ENCODE measurements around the gene RAD51B. TPM values are rescaled to one million over a fixed set of nuclear protein-coding genes. Genes with fewer than 3 reads are reported as not detected.
A peak's percentile ranks its signal among the peaks of the same experiment; 100 is the strongest.

The RAD51B gene
- total and polyA plus RNA-seq, 8 donors = 10.8 to 18.3 (median 14.1) TPM

- Histone ChIP-seq H3K36me3 (no peaks in the 10 kb centered on the region), H3K27ac (no peak overlapping the region), H3K9me3 (peaks cover 0 to 7% of the 10 kb centered on the region in 2 donors), H3K4me1 (peaks cover 19 to 55% of the 10 kb centered on the region in 2 donors), H3K4me3 (no peak overlapping the region), H3K27me3 (no peaks in the 10 kb centered on the region)
- no peak for ATAC-seq
- DNase-seq = no peak
- no peak for TF ChIP-seq CTCF (IDR thresholded peaks at IDR 0.05)
- intact Hi-C loops (cut with DNase I) = no loop called here
Measured at GRCh38 chr14:68602507-68602906, 782.9 kb downstream of the RAD51B start.

GRCh38 chr14:68603533-68604360 lies 784.2 kb downstream of the RAD51B start:
- H3K27me3 ChIP-seq = no peaks in the 10 kb centered on the region
- H3K4me1 ChIP-seq = peaks cover 24 to 55% of the 10 kb centered on the region in 2 donors
- no peak for DNase-seq
- H3K36me3 ChIP-seq = no peaks in the 10 kb centered on the region
- intact Hi-C loops (cut with DNase I) = no loop called here
- no peak overlapping the region for H3K27ac ChIP-seq
- peaks cover 0 to 7% of the 10 kb centered on the region in 2 donors for H3K9me3 ChIP-seq
- ATAC-seq = peak; percentile 49
- no peak overlapping the region for H3K4me3 ChIP-seq
- TF ChIP-seq CTCF (IDR thresholded peaks at IDR 0.05) = no peak

- peaks cover 19 to 55% of the 10 kb centered on the region in 2 donors for H3K4me1 ChIP-seq
- no peak overlapping the region for H3K4me3 ChIP-seq
- H3K9me3 ChIP-seq = peaks cover 0 to 7% of the 10 kb centered on the region in 2 donors
- H3K27ac ChIP-seq = no peak overlapping the region
- intact Hi-C loops (cut with DNase I) = no loop called here
- no peaks in the 10 kb centered on the region for H3K27me3 ChIP-seq
- DNase-seq (no peak), ATAC-seq (no peak)
- TF ChIP-seq CTCF (IDR thresholded peaks at IDR 0.05) = no peak
- H3K36me3 ChIP-seq = no peaks in the 10 kb centered on the region
Measured at GRCh38 chr14:68604361-68604730, 784.8 kb downstream of the RAD51B start.

- TF ChIP-seq CTCF (IDR thresholded peaks at IDR 0.05) = no peak
- ATAC-seq = no peak
- no peak for DNase-seq
- Histone ChIP-seq H3K36me3 (no peaks in the 10 kb centered on the region), H3K4me1 (peaks cover 18 to 52% of the 10 kb centered on the region in 2 donors), H3K4me3 (no peak overlapping the region), H3K9me3 (peaks cover 0 to 7% of the 10 kb centered on the region in 2 donors), H3K27me3 (no peaks in the 10 kb centered on the region), H3K27ac (no peak overlapping the region)
- intact Hi-C loops (cut with DNase I) = no loop called here
Measured at GRCh38 chr14:68604822-68605221, 785.2 kb downstream of the RAD51B start.

GRCh38 chr14:68606176-68606575 lies 786.6 kb downstream of the RAD51B start:
- Histone ChIP-seq H3K4me1 (peaks cover 18 to 44% of the 10 kb centered on the region in 2 donors), H3K36me3 (no peaks in the 10 kb centered on the region), H3K9me3 (peaks cover 0 to 7% of the 10 kb centered on the region in 2 donors), H3K4me3 (no peak overlapping the region), H3K27ac (no peak overlapping the region), H3K27me3 (no peaks in the 10 kb centered on the region)
- intact Hi-C loops (cut with DNase I) = no loop called here
- no peak for DNase-seq
- ATAC-seq = no peak
- no peak for TF ChIP-seq CTCF (IDR thresholded peaks at IDR 0.05)

All from left lung (tissue), 10 donors.